IMR-90 (cell line): ENCODE measurements around the gene IGBP1. TPM values are rescaled to one million over a fixed set of nuclear protein-coding genes. Genes with fewer than 3 reads are reported as not detected.

Source experiments
- ATAC-seq: fragments of 200-7000 bp; cut with Tn5 transposase; 2 replicates; pipeline ENCODE4 v1.9.1; 2020; ENCODE audit warnings: low read depth, mild to moderate bottlenecking, moderate library complexity
- BruUV-seq: library from RNA; stranded (reverse); fragments of 400-500 nt; replicated peaks from 2 replicates; lab custom pipeline; 2021; lab: Mats Ljungman, UMichigan
- CTCF ChIA-PET: fragments of 300-600 bp; formaldehyde crosslinking; extraction: SDS; loops from one replicate; lab custom pipeline; 2021; ENCODE audit warnings: antibody characterized with exemption; lab: Yijun Ruan, JAX
- POLR2A ChIA-PET: fragments of 300-600 bp; sonication (Branson Sonifier 250); formaldehyde crosslinking; loops from one replicate; lab custom pipeline; 2022; ENCODE audit warnings: antibody characterized with exemption; ENCODE audit not compliant: unreplicated experiment; lab: Charles Lee
- DNase-seq: peaks from one replicate; pipeline ENCODE4 v3.0.0; 2013
- H2AFZ ChIP-seq: replicated peaks from 2 replicates; pipeline ENCODE3; 2013; ENCODE audit warnings: low read length, mild to moderate bottlenecking; ENCODE audit not compliant: poor library complexity
- H2AK5ac ChIP-seq: 2 replicates; pipeline ENCODE4 v1.6.1; 2013; ENCODE audit warnings: low read depth, low read length, inconsistent platforms
- H2AK9ac ChIP-seq: replicated peaks from 2 replicates; pipeline ENCODE3; 2013; ENCODE audit warnings: mild to moderate bottlenecking, low read depth, low read length, moderate library complexity; ENCODE audit not compliant: poor library complexity
- H2BK120ac ChIP-seq: 2 replicates; pipeline ENCODE4 v1.6.1; 2013; ENCODE audit warnings: low read depth, low read length, inconsistent platforms
- H2BK15ac ChIP-seq: 3 replicates; pipeline ENCODE4 v1.6.1; 2013; ENCODE audit warnings: low read depth, low read length, inconsistent platforms
- H2BK20ac ChIP-seq: 2 replicates; pipeline ENCODE4 v1.6.1; 2013; ENCODE audit warnings: low read depth, mild to moderate bottlenecking, inconsistent platforms, low read length, moderate library complexity
- H2BK5ac ChIP-seq: 2 replicates; pipeline ENCODE4 v1.6.1; 2013; ENCODE audit warnings: mild to moderate bottlenecking, low read depth, low read length, inconsistent platforms; ENCODE audit not compliant: poor library complexity, severe bottlenecking
- H3K14ac ChIP-seq: replicated peaks from 2 replicates; pipeline ENCODE4 v1.6.1; 2013; ENCODE audit warnings: low read depth, low read length, inconsistent platforms
- H3K18ac ChIP-seq: 2 replicates; pipeline ENCODE4 v1.6.1; 2013; ENCODE audit warnings: low read depth, low read length, control low read depth
- H3K23ac ChIP-seq: 2 replicates; pipeline ENCODE4 v1.6.1; 2013; ENCODE audit warnings: low read depth, low read length, inconsistent platforms
- H3K27ac ChIP-seq: 2 replicates; pipeline ENCODE4 v1.5.1; 2013; ENCODE audit warnings: mild to moderate bottlenecking, control low read depth, low read length; ENCODE audit not compliant: insufficient read depth
- H3K27me3 ChIP-seq: 2 replicates; pipeline ENCODE4 v1.6.1; 2013; ENCODE audit warnings: low read length; ENCODE audit not compliant: control insufficient read depth, insufficient read depth
- H3K36me3 ChIP-seq: 2 replicates; pipeline ENCODE4 v1.6.1; 2013; ENCODE audit warnings: low read length, mixed read lengths; ENCODE audit not compliant: control insufficient read depth, insufficient read depth
- H3K4ac ChIP-seq: 2 replicates; pipeline ENCODE4 v1.6.1; 2013; ENCODE audit warnings: low read depth, low read length, inconsistent platforms
- H3K4me1 ChIP-seq: 2 replicates; pipeline ENCODE4 v1.6.1; 2013; ENCODE audit warnings: low read length, mixed read lengths; ENCODE audit not compliant: control insufficient read depth, insufficient read depth
- H3K4me2 ChIP-seq: 2 replicates; pipeline ENCODE4 v1.6.1; 2013; ENCODE audit warnings: low read depth, mild to moderate bottlenecking, control low read depth, low read length, moderate library complexity
- H3K4me3 ChIP-seq: 2 replicates; pipeline ENCODE4 v1.5.1; 2013; ENCODE audit warnings: low read depth, mild to moderate bottlenecking, control low read depth, low read length, moderate library complexity; ENCODE audit not compliant: insufficient read depth
- H3K56ac ChIP-seq: 2 replicates; pipeline ENCODE4 v1.6.1; 2013; ENCODE audit warnings: low read length, inconsistent platforms; ENCODE audit not compliant: insufficient read depth; ENCODE audit errors: extremely low read depth
- H3K79me1 ChIP-seq, 2 experiments: 2 replicates each; pipeline ENCODE4 v1.6.1; 2013; ENCODE audit warnings: low read length in 2 of 2, inconsistent platforms in 1 of 2, low read depth in 1 of 2
- H3K9ac ChIP-seq: 2 replicates; pipeline ENCODE4 v1.6.1; 2013; ENCODE audit warnings: low read depth, low read length, control low read depth
- H3K9me1 ChIP-seq: 2 replicates; pipeline ENCODE4 v1.6.1; 2013; ENCODE audit warnings: low read length, inconsistent platforms; ENCODE audit not compliant: insufficient read depth
- H3K9me3 ChIP-seq: 2 replicates; pipeline ENCODE4 v1.6.1; 2013; ENCODE audit warnings: low read length; ENCODE audit not compliant: control insufficient read depth, insufficient read depth
- H4K20me1 ChIP-seq: 2 replicates; pipeline ENCODE4 v1.6.1; 2013; ENCODE audit warnings: low read length, inconsistent platforms; ENCODE audit not compliant: insufficient read depth
- H4K5ac ChIP-seq: 2 replicates; pipeline ENCODE4 v1.6.1; 2013; ENCODE audit warnings: mild to moderate bottlenecking, low read depth, low read length, control low read depth
- H4K8ac ChIP-seq, 2 experiments: 2 replicates each; pipeline ENCODE4 v1.6.1; 2013; ENCODE audit warnings: low read depth in 2 of 2, low read length in 2 of 2, control low read depth in 1 of 2, inconsistent platforms in 1 of 2
- H4K91ac ChIP-seq: 2 replicates; pipeline ENCODE4 v1.6.1; 2013; ENCODE audit warnings: low read depth, low read length, inconsistent platforms; ENCODE audit not compliant: insufficient read depth
- BHLHE40 ChIP-seq: fragments of 150-350 bp; IDR thresholded peaks from 2 replicates; pipeline ENCODE4 v1.6.1; 2016; ENCODE audit warnings: mild to moderate bottlenecking, low read depth, low read length
- CEBPB ChIP-seq: IDR thresholded peaks from 2 replicates; pipeline ENCODE4 v1.6.1; 2012; ENCODE audit warnings: low read depth, low read length, improper control_type of control experiment
- CHD1 ChIP-seq: IDR thresholded peaks from 2 replicates; pipeline ENCODE4 v1.6.1; 2012; ENCODE audit warnings: low read depth, low read length, improper control_type of control experiment
- FOS ChIP-seq: fragments of 150-350 bp; IDR thresholded peaks from 2 replicates; pipeline ENCODE4 v1.6.1; 2016; ENCODE audit warnings: low read depth, low read length
- MAFK ChIP-seq: IDR thresholded peaks from 2 replicates; pipeline ENCODE4 v1.6.1; 2012; ENCODE audit warnings: low read depth, low read length, improper control_type of control experiment
- MXI1 ChIP-seq: IDR thresholded peaks from 2 replicates; pipeline ENCODE4 v1.6.1; 2012; ENCODE audit warnings: low read depth, mild to moderate bottlenecking, low read length, moderate library complexity, borderline replicate concordance
- NFE2L2 ChIP-seq: fragments of 150-350 bp; IDR thresholded peaks from 2 replicates; pipeline ENCODE4 v1.6.1; 2016; ENCODE audit warnings: low read depth, mild to moderate bottlenecking, low read length
- POLR2A ChIP-seq: IDR thresholded peaks from 2 replicates; pipeline ENCODE4 v1.6.1; 2012; ENCODE audit warnings: mild to moderate bottlenecking, low read depth, low read length
- RAD21 ChIP-seq: IDR thresholded peaks from 2 replicates; pipeline ENCODE4 v1.6.1; 2012; ENCODE audit warnings: low read length, improper control_type of control experiment
- RCOR1 ChIP-seq: IDR thresholded peaks from 2 replicates; pipeline ENCODE4 v1.6.1; 2012; ENCODE audit warnings: mild to moderate bottlenecking, low read length, improper control_type of control experiment; ENCODE audit not compliant: insufficient replicate concordance
- RFX5 ChIP-seq: IDR thresholded peaks from 2 replicates; pipeline ENCODE4 v1.8.0; 2012; ENCODE audit warnings: low read depth, mild to moderate bottlenecking, low read length, moderate library complexity
- SMC3 ChIP-seq: fragments of 150-350 bp; IDR thresholded peaks from 2 replicates; pipeline ENCODE4 v1.6.1; 2016; ENCODE audit warnings: low read depth, mild to moderate bottlenecking, antibody characterized with exemption, low read length, moderate library complexity
- WGBS, 2 experiments: methylation state at CpG; one replicate each; pipeline versions ENCODE4 v1.1.5 to v1.1.7; 2013; ENCODE audit warnings: missing lambda C conversion rate in 2 of 2; ENCODE audit not compliant: insufficient read length in 1 of 2; ENCODE audit errors: extremely low coverage in 2 of 2; 5-methylcytosine and 5-hydroxymethylcytosine counted together
- dilution Hi-C: fragments of 300-500 bp; cut with HindIII; formaldehyde crosslinking; loops from one replicate; pipeline ENCODE4 v1.14.3; 2018; ENCODE audit warnings: low sequenced_read_pairs; ENCODE audit not compliant: unreplicated experiment
- in situ Hi-C: fragments of 300-500 bp; cut with MboI; formaldehyde crosslinking; loops from 3 replicates; pipeline ENCODE4 v1.14.3; 2019; ENCODE audit warnings: low sequenced_read_pairs, inconsistent platforms, mixed read lengths
- intact Hi-C: fragments of 100-400 bp; cut with micrococcal nuclease; formaldehyde crosslinking; loops from 2 replicates; pipeline ENCODE4 v1.10.0; 2022
- polyA plus RNA-seq, 3 experiments: library from polyadenylated mRNA; depleted of rRNA; stranded (reverse); fragments of >200 nt; gene quantifications; 2 replicates each; pipeline ENCODE4 v1.2.3, GENCODE V29; 2012; ENCODE audit warnings: low replicate concordance in 1 of 3
- total RNA-seq: library from RNA; depleted of rRNA; stranded (reverse); fragments of >200 nt; gene quantifications from 2 replicates; pipeline ENCODE4 v1.2.3, GENCODE V29; 2012
- TF ChIP-seq, protein P1 (sequence below): fragments of 150-350 bp; IDR thresholded peaks from 2 replicates; pipeline ENCODE4 v1.6.1; 2017; ENCODE audit warnings: mild to moderate bottlenecking, antibody characterized with exemption, low read length, low read depth
- TF ChIP-seq, protein P2 (sequence below): conservative IDR thresholded peaks from 2 replicates; pipeline ENCODE4 v1.5.1; 2012; ENCODE audit warnings: mild to moderate bottlenecking, low read depth, low read length, improper control_type of control experiment
- TF ChIP-seq, protein P3 (sequence below): fragments of 150-350 bp; IDR thresholded peaks from 2 replicates; pipeline ENCODE4 v1.6.1; 2016; ENCODE audit warnings: low read depth, mild to moderate bottlenecking, low read length, moderate library complexity, borderline replicate concordance

Gene IGBP1
- total and polyA plus RNA-seq, 2 of the 4 experiments (the other 2 are of a cell fraction), result 51.8 to 87.1 TPM

DNA sequence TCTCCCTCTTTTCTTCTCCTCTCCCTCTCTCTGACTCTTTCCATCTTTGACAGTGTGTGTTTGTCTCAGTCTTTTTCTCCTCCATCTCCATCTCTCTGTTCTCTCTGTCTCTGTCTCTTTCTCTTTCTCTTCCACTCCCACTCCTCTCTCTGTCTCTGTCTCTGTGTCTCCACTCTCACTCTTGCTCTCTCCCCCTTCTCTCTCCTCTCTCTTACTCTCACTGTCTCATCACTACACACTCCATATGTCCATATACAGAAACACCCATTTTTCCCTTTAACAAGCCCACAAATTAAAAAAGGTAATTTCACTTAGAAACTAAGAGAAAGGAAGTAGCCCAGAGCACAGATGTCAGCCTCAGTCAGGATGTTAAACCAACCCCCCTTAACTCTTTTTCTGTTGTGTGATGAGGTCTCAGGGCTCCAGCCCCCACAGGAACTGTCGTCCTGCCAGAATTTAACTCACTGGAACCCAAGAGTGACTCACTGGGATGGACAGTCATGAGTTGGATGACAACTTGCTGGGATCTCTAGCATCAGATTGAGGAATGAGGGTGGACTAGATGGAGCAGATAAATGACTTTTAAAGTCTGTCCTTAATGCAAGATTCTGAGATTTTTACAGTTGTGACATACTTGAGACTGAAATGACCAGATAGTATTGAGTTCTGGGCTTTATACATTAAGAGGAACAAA is 43.5 kb upstream of the IGBP1 start:
- ChIA-PET CTCF (no interaction called here), POLR2A (no interaction called here)
- no peaks in the 10 kb centered on the region for H3K36me3 ChIP-seq
- H4K20me1 ChIP-seq, result no peaks in the 10 kb centered on the region
- dilution Hi-C loops, result no loop called here
- no peak overlapping the region for H2BK15ac ChIP-seq
- no peak overlapping the region; the same call in 1 of the 2 replicates for H2BK20ac ChIP-seq
- no peak overlapping the region; a peak in 1 of 4 replicates for H4K8ac ChIP-seq
- H3K14ac ChIP-seq, result no peak overlapping the region
- H3K27me3 ChIP-seq, result peaks cover under 1% of the 10 kb centered on the region
- no peak overlapping the region for H3K9ac ChIP-seq
- no peak overlapping the region for H3K23ac ChIP-seq
- no peak overlapping the region for H2AK5ac ChIP-seq
- H3K27ac ChIP-seq, result peak overlapping the region; percentile 52; the same call in 1 of the 2 replicates
- peaks cover 7% of the 10 kb centered on the region for H3K4me1 ChIP-seq
- BruUV-seq, result no TSS peak
- H3K4me3 ChIP-seq, result no peak overlapping the region
- peak overlapping the region; percentile 52; the same call in 1 of the 2 replicates for H4K5ac ChIP-seq
- DNase-seq (peak; percentile 62), ATAC-seq (peak; percentile 32)
- no peaks in the 10 kb centered on the region for H3K9me1 ChIP-seq
- intact Hi-C loops, result no loop called here
- no peak overlapping the region for H3K4me2 ChIP-seq
- 0 out of 2 replicates have a peak overlapping the region, but pooled peaks have one; percentile 10 for H4K91ac ChIP-seq
- H3K18ac ChIP-seq, result peak overlapping the region; percentile 60; the same call in 1 of the 2 replicates
- H3K79me1 ChIP-seq, result no peaks in the 10 kb centered on the region
- H3K9me3 ChIP-seq, result no peaks in the 10 kb centered on the region
- WGBS, 2 experiments, result no CpG with 5 or more reads among the region's 1 CpG
- H2BK120ac ChIP-seq, result peak overlapping the region; percentile 49; the same call in 1 of the 2 replicates
- H2BK5ac ChIP-seq, result no peak overlapping the region
- in situ Hi-C loops, result loop anchor here (10.0 kb wide), 1 partner anchor 545 kb away; no protein-coding TSS in a partner anchor
- H3K56ac ChIP-seq, result no peak overlapping the region
- H2AK9ac ChIP-seq, result no peak overlapping the region
- H2AFZ ChIP-seq, result no peak overlapping the region
- H3K4ac ChIP-seq, result no peak overlapping the region
- TF ChIP-seq, protein P1, sequence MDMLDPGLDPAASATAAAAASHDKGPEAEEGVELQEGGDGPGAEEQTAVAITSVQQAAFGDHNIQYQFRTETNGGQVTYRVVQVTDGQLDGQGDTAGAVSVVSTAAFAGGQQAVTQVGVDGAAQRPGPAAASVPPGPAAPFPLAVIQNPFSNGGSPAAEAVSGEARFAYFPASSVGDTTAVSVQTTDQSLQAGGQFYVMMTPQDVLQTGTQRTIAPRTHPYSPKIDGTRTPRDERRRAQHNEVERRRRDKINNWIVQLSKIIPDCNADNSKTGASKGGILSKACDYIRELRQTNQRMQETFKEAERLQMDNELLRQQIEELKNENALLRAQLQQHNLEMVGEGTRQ, result no peak
- no peak for TF ChIP-seq MAFK
- TF ChIP-seq NFE2L2, result no peak
- TF ChIP-seq MXI1, result no peak
- no peak for TF ChIP-seq FOS
- TF ChIP-seq BHLHE40, result no peak
- no peak for TF ChIP-seq SMC3
- TF ChIP-seq, protein P2, sequence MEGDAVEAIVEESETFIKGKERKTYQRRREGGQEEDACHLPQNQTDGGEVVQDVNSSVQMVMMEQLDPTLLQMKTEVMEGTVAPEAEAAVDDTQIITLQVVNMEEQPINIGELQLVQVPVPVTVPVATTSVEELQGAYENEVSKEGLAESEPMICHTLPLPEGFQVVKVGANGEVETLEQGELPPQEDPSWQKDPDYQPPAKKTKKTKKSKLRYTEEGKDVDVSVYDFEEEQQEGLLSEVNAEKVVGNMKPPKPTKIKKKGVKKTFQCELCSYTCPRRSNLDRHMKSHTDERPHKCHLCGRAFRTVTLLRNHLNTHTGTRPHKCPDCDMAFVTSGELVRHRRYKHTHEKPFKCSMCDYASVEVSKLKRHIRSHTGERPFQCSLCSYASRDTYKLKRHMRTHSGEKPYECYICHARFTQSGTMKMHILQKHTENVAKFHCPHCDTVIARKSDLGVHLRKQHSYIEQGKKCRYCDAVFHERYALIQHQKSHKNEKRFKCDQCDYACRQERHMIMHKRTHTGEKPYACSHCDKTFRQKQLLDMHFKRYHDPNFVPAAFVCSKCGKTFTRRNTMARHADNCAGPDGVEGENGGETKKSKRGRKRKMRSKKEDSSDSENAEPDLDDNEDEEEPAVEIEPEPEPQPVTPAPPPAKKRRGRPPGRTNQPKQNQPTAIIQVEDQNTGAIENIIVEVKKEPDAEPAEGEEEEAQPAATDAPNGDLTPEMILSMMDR, result no peak
- TF ChIP-seq RCOR1, result no peak
- no peak for TF ChIP-seq RAD21
- TF ChIP-seq POLR2A, result no peak
- no peak for TF ChIP-seq CEBPB
- no peak for TF ChIP-seq CHD1
- TF ChIP-seq, protein P3, sequence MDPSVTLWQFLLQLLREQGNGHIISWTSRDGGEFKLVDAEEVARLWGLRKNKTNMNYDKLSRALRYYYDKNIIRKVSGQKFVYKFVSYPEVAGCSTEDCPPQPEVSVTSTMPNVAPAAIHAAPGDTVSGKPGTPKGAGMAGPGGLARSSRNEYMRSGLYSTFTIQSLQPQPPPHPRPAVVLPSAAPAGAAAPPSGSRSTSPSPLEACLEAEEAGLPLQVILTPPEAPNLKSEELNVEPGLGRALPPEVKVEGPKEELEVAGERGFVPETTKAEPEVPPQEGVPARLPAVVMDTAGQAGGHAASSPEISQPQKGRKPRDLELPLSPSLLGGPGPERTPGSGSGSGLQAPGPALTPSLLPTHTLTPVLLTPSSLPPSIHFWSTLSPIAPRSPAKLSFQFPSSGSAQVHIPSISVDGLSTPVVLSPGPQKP, result no peak
- TF ChIP-seq RFX5, result no peak
